Large intestine (tissue), 12 donors: ENCODE data around the gene SLC2A13. TPM values are rescaled to one million over a fixed set of nuclear protein-coding genes. Genes with fewer than 3 reads are reported as not detected.
A peak's percentile ranks its signal among the peaks of the same experiment; 100 is the strongest.

Experiments used
- DNase-seq, 2 donors: peaks; one replicate each; pipeline versions ENCODE4 v3.0.0 to v3.0.0-alpha.2; 2013
- H3K27ac ChIP-seq: one replicate; pipeline ENCODE4 v1.5.1; 2013; ENCODE audit warnings: low read length
- H3K27me3 ChIP-seq: 2 replicates; pipeline ENCODE4 v1.6.1; 2013; ENCODE audit warnings: low read length; ENCODE audit not compliant: control insufficient read depth, insufficient read depth
- H3K36me3 ChIP-seq: 2 replicates; pipeline ENCODE4 v1.6.1; 2013; ENCODE audit warnings: low read length; ENCODE audit not compliant: control insufficient read depth, insufficient read depth
- H3K4me1 ChIP-seq: one replicate; pipeline ENCODE4 v1.6.1; 2013; ENCODE audit warnings: low read length; ENCODE audit not compliant: control insufficient read depth, insufficient read depth
- H3K4me3 ChIP-seq: one replicate; pipeline ENCODE4 v1.5.1; 2013; ENCODE audit warnings: low read length
- H3K9me3 ChIP-seq: one replicate; pipeline ENCODE4 v1.6.1; 2013; ENCODE audit warnings: mild to moderate bottlenecking, low read depth, low read length, moderate library complexity; ENCODE audit not compliant: control insufficient read depth
- WGBS: methylation state at CpG from one replicate; pipeline ENCODE4 v1.1.5; 2013; ENCODE audit warnings: low lambda C conversion rate; ENCODE audit not compliant: insufficient coverage; 5-methylcytosine and 5-hydroxymethylcytosine counted together
- long read RNA-seq, 11 donors: transcript quantifications; one replicate each; lab custom pipeline, GENCODE V29; 2026
- polyA plus RNA-seq: library from polyadenylated mRNA; unstranded; fragments of 120-200 nt; gene quantifications from one replicate; pipeline ENCODE4 v1.2.1, GENCODE V29; 2013

Gene SLC2A13
- polyA plus RNA-seq = 21.4 TPM
- long read RNA-seq, donor 1, full-length matches to known transcripts = 2 of 2 reads
- long read RNA-seq, donor 1, partial matches to known transcripts = 0 of 2 reads
- long read RNA-seq, donor 1, other reads (novel, unspliced or antisense) = 0 of 2 reads
- long read RNA-seq, donor 2, full-length matches to known transcripts = 3 of 3 reads
- long read RNA-seq, donor 2, partial matches to known transcripts = 0 of 3 reads
- long read RNA-seq, donor 2, other reads (novel, unspliced or antisense) = 0 of 3 reads
- long read RNA-seq, donor 3 = 0 reads
- long read RNA-seq, donor 4, full-length matches to known transcripts = 2 of 2 reads
- long read RNA-seq, donor 4, partial matches to known transcripts = 0 of 2 reads
- long read RNA-seq, donor 4, other reads (novel, unspliced or antisense) = 0 of 2 reads
- long read RNA-seq, donor 5, full-length matches to known transcripts = 3 of 3 reads
- long read RNA-seq, donor 5, partial matches to known transcripts = 0 of 3 reads
- long read RNA-seq, donor 5, other reads (novel, unspliced or antisense) = 0 of 3 reads
- long read RNA-seq, donor 6, full-length matches to known transcripts = 6 of 6 reads
- long read RNA-seq, donor 6, partial matches to known transcripts = 0 of 6 reads
- long read RNA-seq, donor 6, other reads (novel, unspliced or antisense) = 0 of 6 reads
- long read RNA-seq, donor 7, full-length matches to known transcripts = 1 of 1 reads
- long read RNA-seq, donor 7, partial matches to known transcripts = 0 of 1 reads
- long read RNA-seq, donor 7, other reads (novel, unspliced or antisense) = 0 of 1 reads
- long read RNA-seq, donor 8, full-length matches to known transcripts = 3 of 3 reads
- long read RNA-seq, donor 8, partial matches to known transcripts = 0 of 3 reads
- long read RNA-seq, donor 8, other reads (novel, unspliced or antisense) = 0 of 3 reads
- long read RNA-seq, donor 9, full-length matches to known transcripts = 2 of 2 reads
- long read RNA-seq, donor 9, partial matches to known transcripts = 0 of 2 reads
- long read RNA-seq, donor 9, other reads (novel, unspliced or antisense) = 0 of 2 reads
- long read RNA-seq, donor 10, full-length matches to known transcripts = 2 of 2 reads
- long read RNA-seq, donor 10, partial matches to known transcripts = 0 of 2 reads
- long read RNA-seq, donor 10, other reads (novel, unspliced or antisense) = 0 of 2 reads
- long read RNA-seq, donor 11, full-length matches to known transcripts = 2 of 2 reads
- long read RNA-seq, donor 11, partial matches to known transcripts = 0 of 2 reads
- long read RNA-seq, donor 11, other reads (novel, unspliced or antisense) = 0 of 2 reads

DNA sequence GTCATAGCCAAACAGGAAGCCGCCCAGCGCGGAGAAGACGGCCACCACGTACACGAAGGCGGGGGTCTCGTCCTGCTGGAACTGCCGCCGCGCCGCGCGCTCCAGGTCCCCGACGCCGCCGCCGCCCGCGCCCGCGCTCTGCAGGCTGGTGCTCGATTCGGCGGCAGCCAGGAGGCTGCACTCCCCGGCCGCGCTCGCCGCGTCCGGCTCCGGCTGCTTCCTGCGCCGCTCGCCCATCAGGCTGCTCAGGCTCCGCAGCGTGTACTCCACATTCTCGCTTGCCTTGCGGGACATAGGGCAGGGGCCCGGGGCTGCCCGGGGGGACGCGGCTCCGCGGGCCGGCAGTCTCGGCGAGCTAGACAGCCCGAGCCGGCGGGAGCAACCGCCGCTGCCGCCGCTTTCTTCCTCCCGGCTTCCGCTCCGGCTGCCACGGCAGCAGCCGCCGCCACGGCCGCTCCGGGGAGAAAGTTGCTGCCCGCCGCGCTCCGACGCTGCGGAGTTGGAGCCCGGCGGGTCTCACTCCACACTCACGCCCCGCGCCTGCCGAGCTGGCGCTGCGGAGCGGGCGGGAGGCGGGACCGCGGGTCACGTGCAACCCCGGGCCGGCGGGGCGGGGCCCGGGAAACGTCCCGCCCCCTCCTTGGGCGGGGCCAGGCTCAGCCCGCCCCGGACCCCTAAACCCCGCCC is at the start of gene SLC2A13:
SLC2A13 (minus strand) TSS at position 567 of the 687 bp plus-strand sequence; CDS start at position 294, 273 bp downstream.
- no CpG with 5 or more reads among the region's 97 CpGs for WGBS
- H3K27ac ChIP-seq = peak within 1 kb of the TSS; percentile 50
- H3K4me1 ChIP-seq = peaks cover 12% of the 10 kb centered on the region
- no peaks in the 10 kb centered on the region for H3K9me3 ChIP-seq
- DNase-seq = peak; percentile 74 to 79
- H3K27me3 ChIP-seq = no peaks in the 10 kb centered on the region
- H3K4me3 ChIP-seq = peak within 1 kb of the TSS; percentile 77
- H3K36me3 ChIP-seq = no peaks in the 10 kb centered on the region

DNA sequence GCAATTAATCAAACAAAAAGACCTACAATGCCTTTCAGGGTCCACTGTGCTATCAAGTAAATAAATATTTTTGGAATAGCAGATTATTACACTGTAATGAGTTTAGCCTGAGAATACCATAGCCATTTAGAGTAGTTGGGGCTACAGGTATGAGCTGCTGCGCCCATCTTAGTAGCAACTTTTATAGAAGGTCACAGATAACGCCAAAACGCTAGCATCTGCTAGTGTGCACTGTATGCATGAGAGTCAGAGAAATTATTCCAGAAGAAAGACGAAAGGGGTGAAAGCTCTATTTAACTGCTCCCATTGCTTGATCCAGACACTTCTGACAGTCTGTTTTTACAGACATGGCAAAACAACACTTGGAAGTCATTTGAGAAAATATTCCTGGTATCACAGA is 48.5 kb upstream of the SLC2A13 start:
- H3K4me3 ChIP-seq = no peak overlapping the region
- H3K9me3 ChIP-seq = no peaks in the 10 kb centered on the region
- no peaks in the 10 kb centered on the region for H3K4me1 ChIP-seq
- H3K27me3 ChIP-seq = no peaks in the 10 kb centered on the region
- H3K27ac ChIP-seq = no peak overlapping the region
- no peak for DNase-seq
- WGBS = no CpG with 5 or more reads among the region's 4 CpGs
- H3K36me3 ChIP-seq = no peaks in the 10 kb centered on the region

DNA sequence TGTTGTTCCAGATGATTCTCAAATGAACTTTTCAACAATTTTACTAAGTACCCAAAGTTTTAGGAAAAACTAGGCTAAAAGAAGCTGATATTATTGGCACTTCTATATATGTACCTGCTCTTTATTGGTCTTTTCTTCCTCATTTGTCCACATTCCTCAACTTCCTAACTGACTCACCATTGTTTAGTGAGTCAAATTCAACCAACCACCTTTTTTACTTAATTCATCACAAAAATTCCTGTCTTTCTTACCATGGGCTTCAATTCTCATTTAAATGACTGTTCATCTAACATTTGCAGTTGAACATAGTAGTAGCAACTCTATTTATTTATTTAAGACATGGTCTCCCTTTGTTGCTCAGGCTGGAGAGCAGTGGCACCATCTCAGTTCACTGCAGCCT is 47.6 kb upstream of the SLC2A13 start:
- Histone ChIP-seq H3K4me1 (no peaks in the 10 kb centered on the region), H3K36me3 (no peaks in the 10 kb centered on the region), H3K4me3 (no peak overlapping the region), H3K9me3 (no peaks in the 10 kb centered on the region), H3K27me3 (no peaks in the 10 kb centered on the region), H3K27ac (no peak overlapping the region)
- DNase-seq = no peak

DNA sequence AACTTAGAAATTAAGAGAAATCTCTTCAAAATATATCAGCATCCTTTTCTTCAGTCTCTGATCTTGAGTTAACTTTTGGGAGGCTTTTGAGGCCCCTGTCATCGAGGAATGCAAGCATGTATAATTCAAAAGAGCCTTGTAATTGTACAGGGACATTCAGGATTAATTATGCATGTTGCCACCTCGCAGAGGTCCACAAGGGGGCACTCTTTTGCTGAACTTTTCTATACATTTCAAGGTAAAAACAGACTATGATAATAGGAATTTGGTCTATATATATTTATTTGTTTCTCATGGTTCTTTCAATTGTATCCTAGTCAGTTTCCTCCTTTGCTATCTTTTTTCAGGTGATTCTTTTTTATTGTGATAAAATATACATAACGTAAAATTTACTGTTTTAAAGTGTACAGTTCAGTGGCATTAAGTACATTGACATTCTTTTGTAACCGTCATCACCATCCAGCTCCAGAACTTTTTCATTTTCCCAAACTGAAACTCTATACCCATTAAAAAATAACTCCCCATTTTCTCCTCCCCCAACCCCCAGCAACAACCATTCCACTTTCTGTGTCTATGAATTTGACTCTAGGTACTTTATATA is 47.0 kb upstream of the SLC2A13 start:
- no peaks in the 10 kb centered on the region for H3K4me1 ChIP-seq
- H3K27ac ChIP-seq = no peak overlapping the region
- no peaks in the 10 kb centered on the region for H3K27me3 ChIP-seq
- no peaks in the 10 kb centered on the region for H3K9me3 ChIP-seq
- peak in 1 of 2 donors; percentile 23 for DNase-seq
- 100% methylated on average over 1 of the region's 4 CpGs for WGBS
- no peak overlapping the region for H3K4me3 ChIP-seq
- no peaks in the 10 kb centered on the region for H3K36me3 ChIP-seq

DNA sequence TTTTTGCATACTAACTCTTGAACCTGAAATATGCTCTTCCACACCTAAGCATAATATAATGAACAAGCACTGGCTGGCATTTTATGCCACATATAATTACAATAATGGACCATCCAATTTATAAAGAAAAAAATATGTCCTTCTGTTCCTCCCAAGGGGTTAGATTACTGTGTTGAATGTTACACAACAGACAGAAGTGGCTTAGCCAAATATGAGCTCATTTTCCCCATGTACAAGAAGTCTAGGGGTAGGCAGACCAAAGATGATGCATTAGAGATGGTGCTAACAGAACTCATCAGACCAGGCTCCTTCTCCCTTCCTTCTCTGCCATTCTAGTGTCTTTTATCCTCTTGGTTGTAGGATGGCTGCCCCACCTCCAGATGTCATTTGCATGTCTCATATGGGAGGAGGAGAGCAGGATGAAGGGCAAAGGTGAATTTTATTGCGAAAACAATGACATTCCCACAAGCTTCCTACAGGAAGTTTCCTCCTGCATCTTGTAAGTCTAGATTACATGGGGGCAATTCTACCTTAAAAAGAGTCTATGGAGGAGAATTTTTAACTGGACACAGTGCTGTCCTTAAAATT is 43.9 kb upstream of the SLC2A13 start:
- Histone ChIP-seq H3K9me3 (no peaks in the 10 kb centered on the region), H3K27me3 (no peaks in the 10 kb centered on the region), H3K36me3 (no peaks in the 10 kb centered on the region), H3K4me3 (no peak overlapping the region), H3K4me1 (no peaks in the 10 kb centered on the region), H3K27ac (no peak overlapping the region)
- 20% methylated on average over 1 of the region's 1 CpG for WGBS
- peak in 1 of 2 donors; percentile 32 for DNase-seq

DNA sequence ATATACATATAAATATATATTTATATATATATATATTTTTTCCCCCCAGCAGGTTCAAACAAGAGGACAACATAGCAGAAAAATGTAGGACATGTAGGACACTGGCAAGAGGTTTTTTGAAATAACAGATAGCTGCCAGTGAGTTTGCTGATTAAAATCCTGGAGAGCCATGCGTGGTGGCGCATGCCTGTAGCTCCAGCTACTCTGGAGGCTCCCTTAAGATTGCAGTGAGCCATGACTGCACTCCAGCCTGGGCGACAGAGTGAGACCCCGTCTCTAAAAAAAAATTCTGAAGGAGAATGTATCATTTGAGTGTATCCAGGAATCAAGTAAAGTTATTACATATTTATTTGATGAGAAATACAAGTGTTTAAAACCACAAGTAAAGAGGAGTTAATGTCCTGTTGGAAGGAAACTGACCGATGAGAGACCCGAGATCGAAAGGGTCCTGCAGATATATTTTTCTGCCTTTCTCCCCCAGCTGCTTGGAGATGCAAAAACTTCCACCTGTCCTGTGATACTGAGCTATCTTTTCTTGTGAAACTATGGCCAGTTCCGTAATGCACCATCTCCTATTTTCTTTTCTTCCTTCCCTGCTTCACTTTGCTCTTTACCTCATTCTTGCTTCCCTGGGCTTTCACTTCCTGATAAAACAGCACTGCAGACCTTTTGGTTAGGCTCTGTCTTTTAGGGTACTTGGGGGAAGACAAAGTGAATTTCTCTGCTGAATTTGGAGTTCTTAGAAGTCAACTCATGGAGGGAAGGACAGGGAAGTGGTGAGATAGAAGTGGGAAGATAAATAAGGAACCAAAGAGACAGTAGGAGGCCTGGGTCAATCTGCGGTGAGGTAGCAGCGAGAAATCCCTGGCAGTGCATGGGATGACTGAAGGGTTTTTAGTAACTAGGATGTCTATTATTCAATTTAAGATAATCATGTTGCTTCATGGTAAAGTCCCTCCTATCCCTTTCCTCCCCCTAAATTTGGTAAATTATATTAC is 41.2 kb upstream of the SLC2A13 start:
- H3K4me3 ChIP-seq = no peak overlapping the region
- H3K36me3 ChIP-seq = no peaks in the 10 kb centered on the region
- no peaks in the 10 kb centered on the region for H3K9me3 ChIP-seq
- no peak for DNase-seq
- H3K4me1 ChIP-seq = no peaks in the 10 kb centered on the region
- no peak overlapping the region for H3K27ac ChIP-seq
- 40% methylated on average over 2 of the region's 10 CpGs for WGBS
- no peaks in the 10 kb centered on the region for H3K27me3 ChIP-seq

DNA sequence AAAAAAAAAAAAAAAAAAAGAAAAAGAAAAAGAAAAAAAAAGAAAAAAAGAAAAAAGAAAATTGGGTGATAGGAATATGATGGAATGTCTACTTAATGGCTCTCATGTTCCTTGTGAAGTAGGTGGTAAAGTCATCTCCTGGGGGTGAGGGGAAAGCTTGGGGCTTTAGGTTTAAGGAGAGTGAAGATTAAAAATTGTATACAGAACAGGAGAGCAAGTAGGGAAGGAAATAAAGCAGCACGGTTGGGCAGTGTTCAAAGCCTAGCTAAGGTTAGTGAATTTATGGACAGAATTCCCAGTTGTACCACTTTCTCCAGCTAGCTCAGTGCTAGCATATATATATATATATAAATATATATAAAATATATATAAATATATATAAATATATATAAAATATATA is 40.0 kb upstream of the SLC2A13 start:
- WGBS = 67% methylated on average over 1 of the region's 1 CpG
- Histone ChIP-seq H3K4me1 (no peaks in the 10 kb centered on the region), H3K27ac (no peak overlapping the region), H3K9me3 (no peaks in the 10 kb centered on the region), H3K36me3 (no peaks in the 10 kb centered on the region), H3K4me3 (no peak overlapping the region), H3K27me3 (no peaks in the 10 kb centered on the region)
- no peak for DNase-seq

DNA sequence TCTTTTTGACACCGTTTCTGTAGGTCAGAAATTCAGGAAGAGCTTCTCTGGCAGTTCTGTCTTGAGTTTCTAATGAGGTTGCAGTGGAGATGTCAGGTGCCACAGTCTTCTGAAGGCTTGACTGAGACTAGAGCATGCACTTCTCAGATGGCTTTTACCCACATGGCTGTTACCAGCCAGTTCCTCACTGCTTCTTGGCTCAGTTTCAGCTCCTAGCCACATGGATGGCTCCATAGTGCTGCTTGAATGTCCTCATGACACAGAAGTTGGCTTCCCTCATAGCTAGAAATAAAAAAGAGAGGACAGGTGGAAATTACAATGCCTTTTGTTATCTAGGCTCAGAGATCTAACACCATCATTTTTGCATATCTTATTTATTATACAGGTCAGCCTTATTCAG is 38.1 kb upstream of the SLC2A13 start:
- DNase-seq = no peak
- WGBS = no CpG with 5 or more reads among the region's 1 CpG
- no peaks in the 10 kb centered on the region for H3K36me3 ChIP-seq

More for the DNA sequence above, 38.1 kb upstream of the SLC2A13 start:
- H3K27ac ChIP-seq = no peak overlapping the region
- no peaks in the 10 kb centered on the region for H3K27me3 ChIP-seq
- H3K4me3 ChIP-seq = no peak overlapping the region
- no peaks in the 10 kb centered on the region for H3K4me1 ChIP-seq
- no peaks in the 10 kb centered on the region for H3K9me3 ChIP-seq
